HG03103 (cell line): ENCODE data around the gene MSLN.
"Not testable (repeated sequence)": the region's sequence is repeated elsewhere in the genome, so short reads cannot be mapped to it uniquely, and the experiment has no call there.

Experiments
- ATAC-seq: cut with Tn5 transposase; IDR thresholded peaks from one replicate; pipeline ENCODE4 v1.9.1; 2021; ENCODE audit warnings: low read depth; ENCODE audit not compliant: unreplicated experiment

Gene MSLN

DNA sequence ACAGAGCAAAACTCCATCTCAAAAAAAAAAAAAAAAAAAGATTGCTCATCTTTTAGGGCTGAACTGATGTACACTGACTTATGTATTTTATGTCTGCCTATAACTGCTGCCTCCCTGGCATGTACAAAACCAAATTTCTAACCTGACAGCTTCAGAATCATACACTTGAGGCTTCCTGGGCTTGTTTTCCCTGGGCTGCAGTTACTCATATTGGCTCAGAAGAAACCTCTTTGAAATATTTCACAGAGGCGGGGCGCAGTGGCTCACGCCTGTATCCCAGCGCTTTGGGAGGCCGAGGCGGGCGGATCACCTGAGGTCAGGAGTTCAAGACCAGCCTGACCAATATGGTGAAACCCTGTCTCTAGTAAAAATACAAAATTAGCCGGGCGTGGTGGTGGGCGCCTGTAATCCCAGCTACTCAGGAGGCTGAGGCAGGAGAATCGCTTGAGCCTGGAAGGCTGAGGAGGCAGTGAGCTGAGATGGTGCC lies 6.4 kb upstream of the MSLN start:
- not testable (repeated sequence) for ATAC-seq

DNA sequence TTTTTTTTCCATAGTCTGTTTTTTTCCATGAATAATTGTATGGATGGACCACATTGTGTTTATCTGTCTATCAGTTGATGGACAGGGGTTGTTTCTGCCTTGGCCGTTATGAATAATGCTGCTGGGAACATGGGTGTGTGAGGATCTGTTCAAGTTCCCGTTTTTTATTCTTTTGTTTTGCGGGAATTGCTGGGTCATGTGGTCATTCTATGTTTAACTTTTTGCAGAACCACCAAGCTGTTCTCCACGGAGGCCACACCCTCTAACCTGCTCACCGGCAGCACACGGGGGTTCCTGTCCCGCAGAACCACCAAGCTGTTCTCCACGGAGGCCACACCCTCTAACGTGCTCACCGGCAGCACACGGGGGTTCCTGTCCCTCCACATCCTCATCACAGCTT lies 5.9 kb upstream of the MSLN start:
- ATAC-seq = no peak

- no peak for ATAC-seq
These were observed 4.1 kb upstream of the MSLN start for GRCh38 chr16:756428-756827.

DNA sequence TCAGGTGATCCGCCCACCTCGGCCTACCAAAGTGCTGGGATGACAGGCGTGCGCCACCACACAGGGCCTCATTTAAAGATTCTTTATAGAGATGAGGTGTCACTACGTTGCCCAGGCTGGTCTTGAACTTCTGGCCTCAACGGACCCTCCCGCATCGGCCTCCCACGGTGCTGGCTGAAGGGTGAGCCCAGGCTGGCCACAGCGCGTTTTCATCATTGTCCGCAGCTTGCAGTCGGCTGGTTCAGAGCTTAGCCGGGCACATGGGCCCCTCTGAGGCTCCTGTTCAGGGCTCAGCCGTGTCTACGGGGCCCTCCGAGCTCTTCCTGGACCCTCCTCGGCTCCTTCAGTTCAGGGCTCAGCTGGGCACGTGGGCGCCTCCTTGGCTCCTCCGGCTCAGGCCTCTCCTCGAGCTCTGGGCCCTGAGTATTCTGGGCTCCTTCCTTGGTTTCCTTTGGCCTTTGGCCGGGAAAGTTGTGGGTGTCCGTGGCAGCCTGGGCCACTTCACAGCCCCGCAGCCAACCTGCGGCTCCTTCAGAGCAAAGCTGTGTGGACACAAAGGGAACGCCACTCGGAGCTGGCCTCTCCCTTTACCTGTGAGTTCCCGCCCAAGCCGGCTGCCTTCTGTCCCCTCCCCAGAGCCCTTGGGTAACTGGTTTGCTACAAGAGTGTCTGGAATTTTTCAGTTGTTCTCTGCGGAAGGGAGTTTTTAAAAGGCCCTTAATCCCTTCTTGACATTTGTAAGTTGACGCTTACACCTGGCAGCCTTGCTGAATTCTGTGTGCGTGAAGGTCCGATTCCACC lies 1.2 kb upstream of the MSLN start:
- ATAC-seq = no peak

DNA sequence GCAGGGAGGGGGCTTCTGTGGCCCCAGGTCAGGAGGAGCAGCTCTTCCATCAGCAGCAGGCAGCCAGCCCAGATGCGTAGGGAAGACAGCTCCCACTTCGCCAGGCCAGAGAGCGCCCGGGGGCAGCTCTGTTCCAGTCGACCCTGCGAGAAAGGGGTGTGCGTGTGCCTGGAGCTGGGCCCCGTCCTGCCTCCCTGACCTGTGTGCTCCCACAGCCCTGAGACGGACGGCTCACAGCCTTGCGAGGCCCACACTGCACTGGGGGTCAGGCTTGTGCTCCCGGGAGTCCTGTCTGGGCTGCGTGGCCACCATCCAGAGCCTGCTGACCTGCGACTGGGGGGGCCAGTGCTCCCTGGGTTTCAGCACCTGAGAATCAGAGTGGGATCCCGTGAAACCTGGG lies 469 bp upstream of the MSLN start:
- no peak for ATAC-seq

GRCh38 chr16:761625-762513 lies 1.3 kb downstream of the MSLN start:
- no peak for ATAC-seq

- no peak for ATAC-seq
These were observed 2.2 kb downstream of the MSLN start for GRCh38 chr16:762595-763268.

DNA sequence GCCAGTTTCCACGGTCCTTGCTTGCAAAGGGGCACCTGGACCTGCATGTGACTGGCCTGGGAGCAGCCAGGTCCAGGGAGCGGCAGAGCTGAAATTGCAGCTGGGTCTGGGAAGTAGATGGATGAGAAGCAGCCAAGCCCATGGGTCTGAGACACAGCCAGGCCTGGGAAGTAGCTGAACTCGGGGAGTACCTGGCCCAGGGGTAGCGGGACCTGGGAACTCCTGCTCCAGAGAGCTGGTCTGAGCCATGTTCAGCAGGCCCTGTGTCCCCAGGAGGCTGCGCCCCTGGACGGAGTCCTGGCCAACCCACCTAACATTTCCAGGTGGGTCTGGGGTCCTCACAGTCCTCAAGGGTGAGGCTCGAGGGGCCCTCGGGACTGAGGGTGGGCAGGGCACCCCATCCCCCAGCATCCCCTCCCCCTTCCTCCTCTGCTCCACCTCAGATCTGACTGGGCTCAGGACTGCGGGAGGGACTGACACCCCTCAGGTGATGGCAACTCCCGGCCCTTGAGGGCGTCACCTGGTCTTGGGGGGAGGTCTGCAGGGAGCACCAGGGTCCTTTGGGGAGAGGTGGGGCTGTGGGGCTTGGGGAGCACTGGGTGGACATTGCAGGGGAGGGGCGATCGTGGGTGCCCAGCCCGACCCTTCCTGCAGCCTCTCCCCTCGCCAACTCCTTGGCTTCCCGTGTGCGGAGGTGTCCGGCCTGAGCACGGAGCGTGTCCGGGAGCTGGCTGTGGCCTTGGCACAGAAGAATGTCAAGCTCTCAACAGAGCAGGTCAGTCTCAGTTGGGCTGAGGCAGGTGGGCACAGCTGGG lies 3.0 kb downstream of the MSLN start:
- no peak for ATAC-seq

DNA sequence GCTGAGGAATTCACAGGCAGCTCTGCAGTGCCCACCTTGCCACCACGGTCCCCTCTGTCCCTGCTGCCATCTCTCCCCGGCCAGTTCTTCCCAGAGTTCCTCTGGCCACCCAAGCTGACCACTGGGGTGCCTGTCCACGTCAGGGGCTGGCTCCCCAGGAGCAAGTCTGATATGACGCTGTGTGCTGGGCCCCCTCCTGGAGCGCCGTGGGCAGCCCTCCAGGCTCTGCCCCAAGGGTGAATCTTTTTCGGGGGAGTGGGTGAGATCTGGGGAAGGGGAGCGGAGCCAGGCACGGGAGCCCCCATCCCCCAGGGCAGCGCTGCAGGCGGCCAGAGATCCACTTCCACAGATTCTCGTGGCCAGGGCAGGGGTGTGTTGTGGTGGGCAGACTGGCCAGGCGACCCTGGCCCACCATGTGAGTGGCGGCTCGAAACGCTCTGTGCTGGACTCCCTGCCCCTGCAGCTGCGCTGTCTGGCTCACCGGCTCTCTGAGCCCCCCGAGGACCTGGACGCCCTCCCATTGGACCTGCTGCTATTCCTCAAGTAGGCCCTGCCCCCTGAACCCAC lies 3.7 kb downstream of the MSLN start:
- no peak for ATAC-seq

GRCh38 chr16:764848-765487 lies 4.4 kb downstream of the MSLN start:
- no peak for ATAC-seq

DNA sequence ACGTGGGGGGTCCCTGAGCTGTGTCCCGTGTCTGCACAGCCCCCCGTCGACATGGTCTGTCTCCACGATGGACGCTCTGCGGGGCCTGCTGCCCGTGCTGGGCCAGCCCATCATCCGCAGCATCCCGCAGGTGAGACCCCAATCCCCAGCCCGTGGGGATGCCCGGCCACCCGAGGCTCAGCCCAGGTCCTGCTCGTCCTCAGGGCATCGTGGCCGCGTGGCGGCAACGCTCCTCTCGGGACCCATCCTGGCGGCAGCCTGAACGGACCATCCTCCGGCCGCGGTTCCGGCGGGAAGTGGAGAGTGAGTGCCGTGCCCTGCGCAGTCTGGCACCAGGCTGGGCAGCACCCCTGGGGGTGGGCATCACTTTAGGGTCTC lies 4.9 kb downstream of the MSLN start:
- ATAC-seq = no peak

GRCh38 chr16:766008-766819 lies 5.7 kb downstream of the MSLN start:
- no peak for ATAC-seq

DNA sequence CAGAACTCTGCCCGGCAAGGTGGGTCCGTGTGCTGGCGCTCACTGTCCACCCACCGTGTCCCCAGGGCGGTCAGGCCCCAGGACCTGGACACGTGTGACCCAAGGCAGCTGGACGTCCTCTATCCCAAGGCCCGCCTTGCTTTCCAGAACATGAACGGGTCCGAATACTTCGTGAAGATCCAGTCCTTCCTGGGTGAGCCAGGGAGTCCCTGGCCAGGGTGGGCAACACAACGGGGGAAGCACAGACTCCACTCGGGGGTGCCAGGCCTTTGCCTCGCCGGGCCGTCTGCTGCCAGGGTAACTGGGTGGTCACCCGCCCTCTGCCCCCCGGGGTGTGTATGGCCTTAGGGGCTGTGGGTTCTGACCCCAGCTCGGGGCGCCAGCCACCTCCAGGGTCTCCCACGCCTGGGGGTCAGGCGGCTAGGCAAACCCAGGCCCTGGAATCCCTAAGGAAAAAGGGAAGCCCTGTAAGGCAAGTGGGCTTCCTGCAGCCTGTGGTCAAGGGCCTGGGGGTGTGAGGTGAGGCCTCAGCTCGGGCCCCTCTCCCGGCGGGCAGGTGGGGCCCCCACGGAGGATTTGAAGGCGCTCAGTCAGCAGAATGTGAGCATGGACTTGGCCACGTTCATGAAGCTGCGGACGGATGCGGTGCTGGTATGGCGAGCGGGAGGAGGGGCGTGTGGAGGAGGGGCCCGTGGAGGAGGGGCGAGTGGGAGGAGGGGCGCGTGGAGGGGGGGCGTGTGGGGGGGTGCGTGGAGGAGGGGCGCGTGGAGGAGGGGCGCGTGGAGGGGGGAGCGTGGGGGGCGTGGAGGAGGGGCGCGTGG lies 6.5 kb downstream of the MSLN start:
- ATAC-seq = no peak

- ATAC-seq = no peak
These were observed 7.3 kb downstream of the MSLN start for GRCh38 chr16:767743-768235.

- ATAC-seq = no peak
These were observed 7.9 kb downstream of the MSLN start for GRCh38 chr16:768428-768827.

DNA sequence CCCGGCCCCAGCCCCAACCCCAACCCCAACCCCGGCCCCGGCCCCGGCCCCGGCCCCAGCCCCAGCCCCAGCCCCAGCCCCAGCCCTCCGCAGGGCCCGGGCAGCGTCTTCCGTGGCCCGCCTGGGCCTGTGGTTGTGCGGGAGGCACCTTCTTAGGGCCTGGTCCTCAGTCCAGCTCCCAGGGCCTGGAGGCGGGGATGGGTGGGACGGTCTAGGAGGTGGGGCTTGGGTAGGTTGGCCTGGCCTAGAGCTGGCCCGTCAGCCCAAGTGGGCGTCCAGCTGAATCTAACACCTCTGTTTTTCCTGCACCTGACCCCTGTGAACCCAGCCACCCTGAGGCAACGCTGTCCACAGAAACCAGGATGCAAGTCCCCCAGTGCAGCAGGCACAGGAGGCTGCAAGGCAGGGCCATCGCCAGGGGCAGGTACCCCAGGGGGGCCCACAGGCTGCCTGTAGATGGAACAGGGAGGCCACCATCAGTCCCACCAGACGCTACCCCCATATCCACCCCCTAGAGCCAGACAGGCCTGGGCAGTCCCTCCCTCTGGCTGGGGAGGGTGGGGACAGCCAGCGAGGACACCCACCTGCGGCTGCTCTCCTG lies 8.8 kb downstream of the MSLN start:
- no peak for ATAC-seq

DNA sequence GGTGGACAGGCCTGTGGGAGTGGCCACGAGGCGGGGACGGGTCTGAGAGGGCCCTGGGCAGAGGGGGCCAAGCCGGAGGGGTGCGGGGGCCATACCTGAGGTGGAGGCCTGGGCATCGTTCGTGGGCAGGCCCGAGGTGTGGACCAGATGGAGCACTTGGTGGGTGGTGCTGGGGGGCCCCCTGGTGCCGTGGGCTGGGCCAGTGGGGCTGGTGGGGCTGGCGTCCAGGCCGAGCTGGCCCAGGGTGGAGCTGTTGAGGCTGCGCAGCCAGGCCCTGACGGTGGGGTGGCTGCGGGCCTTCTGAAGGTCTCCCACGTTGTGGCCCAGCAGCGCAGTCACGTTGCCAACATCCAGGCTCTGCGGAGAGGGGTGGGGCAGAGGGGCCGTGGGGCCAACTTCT lies 9.4 kb downstream of the MSLN start:
- no peak for ATAC-seq
